A549 (cell line): ENCODE measurements around the gene UBL7. TPM values are rescaled to one million over a fixed set of nuclear protein-coding genes. Genes with fewer than 3 reads are reported as not detected.

Source experiments
- ATAC-seq, 2 experiments: fragments of 200-7000 bp in 1 of 2; fragments of >200 bp in 1 of 2; cut with Nextera tagmentation in 1 of 2; cut with Tn5 transposase in 1 of 2; 3 replicates each; pipeline versions ENCODE4 v1.8.0 to v1.9.1; 2018 to 2020; ENCODE audit warnings: mild to moderate bottlenecking in 1 of 2, moderate library complexity in 1 of 2
- CTCF ChIA-PET: fragments of 300-600 bp; sonication (Branson Sonifier 250); formaldehyde crosslinking; extraction: SDS; loops from one replicate; lab custom pipeline; 2021; ENCODE audit warnings: antibody characterized with exemption, inconsistent platforms; lab: Yijun Ruan, JAX
- POLR2A ChIA-PET: fragments of 350-600 bp; formaldehyde crosslinking; extraction: SDS; loops from one replicate; lab custom pipeline; 2021; ENCODE audit warnings: antibody characterized with exemption, inconsistent platforms; lab: Yijun Ruan, JAX
- DNase-seq, 2 experiments: peaks; one replicate each; pipeline versions ENCODE4 v3.0.0 to v3.0.0-alpha.2; 2011 to 2016; ENCODE audit warnings: low read depth in 1 of 2, low spot score in 1 of 2
- FAIRE-seq: peaks from 2 replicates; lab custom pipeline; 2011; peaks lifted over from hg19 to GRCh38; lab: Jason Lieb, UNC
- H3K27ac ChIP-seq, 2 experiments: fragments of >200 bp; sonication (Bioruptor Twin); formaldehyde crosslinking; 3 replicates each; pipeline ENCODE4 v1.5.1; 2016 to 2017
- H3K4me1 ChIP-seq: fragments of >200 bp; sonication (Bioruptor Twin); formaldehyde crosslinking; 3 replicates; pipeline ENCODE4 v1.6.1; 2016
- H3K4me2 ChIP-seq: fragments of >200 bp; sonication (Bioruptor Twin); formaldehyde crosslinking; 3 replicates; pipeline ENCODE4 v1.6.1; 2016
- H3K4me3 ChIP-seq: fragments of >200 bp; sonication (Bioruptor Twin); formaldehyde crosslinking; 3 replicates; pipeline ENCODE4 v1.5.1; 2016
- H3K9me3 ChIP-seq: fragments of >200 bp; sonication (Bioruptor Twin); formaldehyde crosslinking; 3 replicates; pipeline ENCODE4 v1.6.1; 2016
- ATOH8 ChIP-seq: fragments of 250-450 bp; sonication (Bioruptor Pico); IDR thresholded peaks from 2 replicates; pipeline ENCODE4 v1.5.0; 2020; ENCODE audit warnings: low read depth, mild to moderate bottlenecking, moderate library complexity
- BHLHE40 ChIP-seq: IDR thresholded peaks from 2 replicates; pipeline ENCODE4 v1.6.1; 2012; ENCODE audit warnings: low read depth, low read length, inconsistent platforms
- CBX8 ChIP-seq: fragments of 200-600 bp; sonication (generic); IDR thresholded peaks from 2 replicates; pipeline ENCODE4 v1.6.1; 2016
- CHD2 ChIP-seq: fragments of 150-350 bp; IDR thresholded peaks from 2 replicates; pipeline ENCODE4 v1.6.1; 2014; ENCODE audit warnings: low read length; ENCODE audit not compliant: partially characterized antibody
- CHD4 ChIP-seq: fragments of 200-600 bp; sonication (generic); IDR thresholded peaks from 2 replicates; pipeline ENCODE4 v1.6.1; 2016; ENCODE audit warnings: antibody characterized with exemption, mild to moderate bottlenecking, borderline replicate concordance
- EHMT2 ChIP-seq: fragments of 200-600 bp; sonication (generic); IDR thresholded peaks from 2 replicates; pipeline ENCODE4 v1.6.1; 2016; ENCODE audit warnings: antibody characterized with exemption, low read depth, mild to moderate bottlenecking, moderate library complexity
- EP300 ChIP-seq, 2 experiments: fragments of >200 bp; sonication (Bioruptor Twin); formaldehyde crosslinking; IDR thresholded peaks; 2 replicates in 1 of 2; 3 replicates in 1 of 2; pipeline ENCODE4 v1.6.1; 2016 to 2017
- FOSL2 ChIP-seq, 2 experiments: fragments of 450-650 bp in 1 of 2; fragments of >200 bp in 1 of 2; sonication (Bioruptor Twin) in 1 of 2; formaldehyde crosslinking; IDR thresholded peaks; 2 replicates each; pipeline versions ENCODE4 v1.5.0 to v1.6.1; 2016 to 2020; ENCODE audit warnings: mild to moderate bottlenecking in 1 of 2, moderate library complexity in 1 of 2
- GATA3 ChIP-seq: IDR thresholded peaks from 2 replicates; pipeline ENCODE4 v1.6.1; 2012; ENCODE audit warnings: borderline replicate concordance
- HES2 ChIP-seq: fragments of >200 bp; sonication (Bioruptor Twin); formaldehyde crosslinking; IDR thresholded peaks from 2 replicates; pipeline ENCODE4 v1.6.1; 2016
- HOXA7 ChIP-seq: fragments of 250-450 bp; sonication (Bioruptor Pico); IDR thresholded peaks from 2 replicates; pipeline ENCODE4 v1.5.0; 2020; ENCODE audit warnings: mild to moderate bottlenecking, moderate library complexity
- HOXB13 ChIP-seq: fragments of 250-450 bp; sonication (Bioruptor Pico); IDR thresholded peaks from 2 replicates; pipeline ENCODE4 v1.5.0; 2020; ENCODE audit warnings: low read depth, mild to moderate bottlenecking, moderate library complexity
- HOXB5 ChIP-seq: fragments of 250-450 bp; sonication (Bioruptor Pico); IDR thresholded peaks from 2 replicates; pipeline ENCODE4 v1.5.0; 2020; ENCODE audit warnings: mild to moderate bottlenecking, moderate library complexity
- JUN ChIP-seq, 2 experiments: fragments of >200 bp; sonication (Bioruptor Twin); formaldehyde crosslinking; IDR thresholded peaks; 2 replicates in 1 of 2; 3 replicates in 1 of 2; pipeline ENCODE4 v1.6.1; 2016 to 2017
- KDM1A ChIP-seq: fragments of 200-600 bp; sonication (generic); IDR thresholded peaks from 2 replicates; pipeline ENCODE4 v1.6.1; 2016; ENCODE audit warnings: low read depth, mild to moderate bottlenecking
- MAFK ChIP-seq: fragments of 450-650 bp; IDR thresholded peaks from 2 replicates; pipeline ENCODE4 v1.6.1; 2014; ENCODE audit not compliant: partially characterized antibody
- MAZ ChIP-seq: fragments of 150-350 bp; IDR thresholded peaks from 2 replicates; pipeline ENCODE4 v1.6.1; 2014; ENCODE audit warnings: antibody characterized with exemption, low read depth, low read length, borderline replicate concordance
- MYC ChIP-seq: IDR thresholded peaks from 2 replicates; pipeline ENCODE4 v1.6.1; 2012; ENCODE audit warnings: mild to moderate bottlenecking, inconsistent platforms, low read length, improper control_type of control experiment, borderline replicate concordance
- NFE2L2 ChIP-seq: fragments of 150-350 bp; conservative IDR thresholded peaks from 2 replicates; pipeline ENCODE4 v1.6.1; 2014; ENCODE audit warnings: low read length
- NPAS2 ChIP-seq: fragments of 250-450 bp; sonication (Bioruptor Pico); IDR thresholded peaks from 2 replicates; pipeline ENCODE4 v1.8.0; 2022; ENCODE audit warnings: mild to moderate bottlenecking, moderate library complexity, borderline replicate concordance
- PHF8 ChIP-seq: fragments of 200-600 bp; sonication (generic); IDR thresholded peaks from 2 replicates; pipeline ENCODE4 v1.6.1; 2016; ENCODE audit warnings: low read depth, mild to moderate bottlenecking, antibody characterized with exemption, moderate library complexity, borderline replicate concordance
- POLR2A ChIP-seq: IDR thresholded peaks from 2 replicates; pipeline ENCODE4 v1.6.1; 2012; ENCODE audit warnings: mild to moderate bottlenecking, low read length
- RARB ChIP-seq: fragments of 250-450 bp; sonication (Bioruptor Pico); IDR thresholded peaks from 2 replicates; pipeline ENCODE4 v1.8.0; 2021; ENCODE audit warnings: mild to moderate bottlenecking, moderate library complexity
- RCOR1 ChIP-seq: fragments of 150-350 bp; IDR thresholded peaks from 2 replicates; pipeline ENCODE4 v1.6.1; 2014; ENCODE audit warnings: antibody characterized with exemption, low read length, low read depth
- REST ChIP-seq: fragments of 200-600 bp; sonication (generic); IDR thresholded peaks from 2 replicates; pipeline ENCODE4 v1.6.1; 2016; ENCODE audit warnings: antibody characterized with exemption, mild to moderate bottlenecking, moderate library complexity
- RNF2 ChIP-seq: fragments of 200-600 bp; sonication (generic); IDR thresholded peaks from 2 replicates; pipeline ENCODE4 v1.6.1; 2016; ENCODE audit warnings: low read depth, mild to moderate bottlenecking, antibody characterized with exemption, moderate library complexity, borderline replicate concordance
- SMC3 ChIP-seq: fragments of >200 bp; sonication (Bioruptor Twin); formaldehyde crosslinking; IDR thresholded peaks from 3 replicates; pipeline ENCODE4 v1.6.1; 2018; ENCODE audit warnings: inconsistent platforms
- SREBF2 ChIP-seq: fragments of 450-650 bp; IDR thresholded peaks from 2 replicates; pipeline ENCODE4 v1.6.1; 2014; ENCODE audit warnings: mild to moderate bottlenecking, moderate library complexity
- TFCP2L1 ChIP-seq: fragments of 250-450 bp; sonication (Bioruptor Pico); IDR thresholded peaks from 2 replicates; pipeline ENCODE4 v1.5.0; 2021; ENCODE audit warnings: mild to moderate bottlenecking
- USF2 ChIP-seq: fragments of 450-650 bp; IDR thresholded peaks from 2 replicates; pipeline ENCODE4 v1.6.1; 2014; ENCODE audit warnings: antibody characterized with exemption
- ZC3H11A ChIP-seq: fragments of 450-650 bp; IDR thresholded peaks from 2 replicates; pipeline ENCODE4 v1.6.1; 2014; ENCODE audit warnings: antibody characterized with exemption, mild to moderate bottlenecking
- ZNF302 ChIP-seq: fragments of 250-450 bp; sonication (Bioruptor Pico); IDR thresholded peaks from 2 replicates; pipeline ENCODE4 v1.9.0; 2021; ENCODE audit warnings: inconsistent platforms, mild to moderate bottlenecking, moderate library complexity
- WGBS: methylation state at CpG from one replicate; pipeline ENCODE4 v1.1.6; 2017; ENCODE audit errors: missing lambda C conversion rate; 5-methylcytosine and 5-hydroxymethylcytosine counted together
- polyA plus RNA-seq, 4 experiments: library from polyadenylated mRNA; depleted of rRNA in 3 of 4; stranded (reverse); fragments of >200 nt; fragmentation: RNase III in 1 of 4; extraction: RNeasy Plus Mini Kit Qiagen cat#74134 plus additional on column Dnase treatment in 1 of 4; gene quantifications; 2 replicates in 3 of 4; 3 replicates in 1 of 4; pipeline ENCODE4 v1.2.3, GENCODE V29; 2011 to 2017

UBL7 gene
- polyA plus RNA-seq, 2 of the 4 experiments (the other 2 are of a cell fraction), result 32.6 to 48.5 TPM

GRCh38 chr15:74502301-74502700 is 41.3 kb upstream of the UBL7 start:
- ChIA-PET CTCF (interaction anchor here (1.4 kb wide), 1 partner anchor 120 kb away, joined by 4 read pairs; no protein-coding TSS in a partner anchor), POLR2A (no interaction called here)
- no peak overlapping the region for H3K4me2 ChIP-seq
- no peak for TF ChIP-seq MYC
- no peak for TF ChIP-seq RCOR1
- TF ChIP-seq ATOH8 (CRISPR knock-in tag), result no peak
- TF ChIP-seq TFCP2L1, result no peak
- no peak for TF ChIP-seq GATA3
- TF ChIP-seq HOXA7 (CRISPR knock-in tag), result no peak
- TF ChIP-seq NFE2L2, result no peak
- no peak for TF ChIP-seq JUN (IDR thresholded peaks at IDR 0.05)
- no peak for TF ChIP-seq CBX8
- no peak for TF ChIP-seq HOXB5 (CRISPR knock-in tag)
- no peak for TF ChIP-seq HOXB13 (CRISPR knock-in tag)
- no peak for TF ChIP-seq USF2
- TF ChIP-seq KDM1A, result no peak
- no peak for TF ChIP-seq PHF8
- no peak for TF ChIP-seq POLR2A
- TF ChIP-seq ZC3H11A, result no peak
- no peak for TF ChIP-seq ZNF302 (CRISPR knock-in tag)
- TF ChIP-seq BHLHE40, result no peak
- TF ChIP-seq EP300 (IDR thresholded peaks at IDR 0.05), result no peak
- H3K4me1 ChIP-seq, result no peaks in the 10 kb centered on the region
- 100% methylated on average over 3 of the region's 3 CpGs for WGBS
- H3K9me3 ChIP-seq, result no peaks in the 10 kb centered on the region
- ATAC-seq, result no peak
- no peak overlapping the region for H3K4me3 ChIP-seq
- DNase-seq, result no peak
- H3K27ac ChIP-seq, result no peak overlapping the region
- no peak for FAIRE-seq

GRCh38 chr15:74500401-74500800 is 39.4 kb upstream of the UBL7 start:
- no peak overlapping the region for H3K27ac ChIP-seq
- no peak overlapping the region for H3K4me3 ChIP-seq
- POLR2A ChIA-PET, result no interaction called here
- ATAC-seq (no peak), FAIRE-seq (no peak), DNase-seq (no peak)
- H3K9me3 ChIP-seq, result no peaks in the 10 kb centered on the region
- no peaks in the 10 kb centered on the region for H3K4me1 ChIP-seq
- H3K4me2 ChIP-seq, result no peak overlapping the region
- WGBS, result 92% methylated on average over 2 of the region's 2 CpGs
- CTCF ChIA-PET, result interaction anchor here (1.3 to 1.4 kb wide), 2 partner anchors 10 to 45 kb away, joined by 4 read pairs; no protein-coding TSS in a partner anchor
- no peak for TF ChIP-seq RNF2
- no peak for TF ChIP-seq NPAS2
- TF ChIP-seq RCOR1, result no peak
- TF ChIP-seq CHD2, result no peak
- no peak for TF ChIP-seq MYC
- TF ChIP-seq EP300 (IDR thresholded peaks at IDR 0.05), result no peak
- no peak for TF ChIP-seq ATOH8 (CRISPR knock-in tag)
- TF ChIP-seq REST, result no peak
- no peak for TF ChIP-seq MAZ
- TF ChIP-seq ZC3H11A, result no peak
- no peak for TF ChIP-seq RARB
- TF ChIP-seq MAFK, result no peak
- TF ChIP-seq SREBF2, result no peak
- TF ChIP-seq SMC3, result no peak
- no peak for TF ChIP-seq FOSL2 (IDR thresholded peaks at IDR 0.05)
- TF ChIP-seq FOSL2 (CRISPR knock-in tag; IDR thresholded peaks at IDR 0.05), result no peak
- no peak for TF ChIP-seq EHMT2
- no peak for TF ChIP-seq HES2
- TF ChIP-seq CHD4, result no peak
